Measurements from ENCODE around the gene C9orf72. TPM values are rescaled to one million over a fixed set of nuclear protein-coding genes. Genes with fewer than 3 reads are reported as not detected.

Gene C9orf72
- total and polyA plus RNA-seq, 2 experiments from 2014 or later = 11.6 to 27.8 TPM

DNA sequence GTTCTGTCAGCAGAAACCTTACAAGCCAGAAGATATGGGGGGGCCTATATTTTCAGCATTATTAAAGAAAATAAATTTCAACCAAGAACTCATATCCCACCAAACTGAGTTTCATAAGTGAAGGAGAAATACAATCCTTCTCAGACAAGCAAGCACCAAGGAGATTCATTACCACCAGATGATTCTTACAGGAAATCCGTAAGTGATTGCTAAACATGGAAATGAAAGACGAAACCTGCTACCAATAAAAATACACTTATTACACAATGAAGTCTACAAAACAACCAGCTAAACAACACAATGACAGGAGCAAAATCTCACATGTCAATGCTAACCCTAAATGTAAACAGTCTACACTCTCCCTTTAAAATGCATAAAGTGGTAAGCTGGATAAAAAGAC, 17.8 kb upstream of the C9orf72 start (continued):
- TF ChIP-seq POLR2AphosphoS5 (IDR thresholded peaks at IDR 0.05; ENCODE audit: low read depth) = no peak
- TF ChIP-seq ZNF331 (CRISPR knock-in tag; IDR thresholded peaks at IDR 0.05; ENCODE audit: low read depth) = no peak
- no peak for TF ChIP-seq NANOG (IDR thresholded peaks at IDR 0.05; ENCODE audit: borderline replicate concordance)
- TF ChIP-seq, protein P1, sequence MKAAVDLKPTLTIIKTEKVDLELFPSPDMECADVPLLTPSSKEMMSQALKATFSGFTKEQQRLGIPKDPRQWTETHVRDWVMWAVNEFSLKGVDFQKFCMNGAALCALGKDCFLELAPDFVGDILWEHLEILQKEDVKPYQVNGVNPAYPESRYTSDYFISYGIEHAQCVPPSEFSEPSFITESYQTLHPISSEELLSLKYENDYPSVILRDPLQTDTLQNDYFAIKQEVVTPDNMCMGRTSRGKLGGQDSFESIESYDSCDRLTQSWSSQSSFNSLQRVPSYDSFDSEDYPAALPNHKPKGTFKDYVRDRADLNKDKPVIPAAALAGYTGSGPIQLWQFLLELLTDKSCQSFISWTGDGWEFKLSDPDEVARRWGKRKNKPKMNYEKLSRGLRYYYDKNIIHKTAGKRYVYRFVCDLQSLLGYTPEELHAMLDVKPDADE (IDR thresholded peaks at IDR 0.05) = no peak
- TF ChIP-seq, protein P2, sequence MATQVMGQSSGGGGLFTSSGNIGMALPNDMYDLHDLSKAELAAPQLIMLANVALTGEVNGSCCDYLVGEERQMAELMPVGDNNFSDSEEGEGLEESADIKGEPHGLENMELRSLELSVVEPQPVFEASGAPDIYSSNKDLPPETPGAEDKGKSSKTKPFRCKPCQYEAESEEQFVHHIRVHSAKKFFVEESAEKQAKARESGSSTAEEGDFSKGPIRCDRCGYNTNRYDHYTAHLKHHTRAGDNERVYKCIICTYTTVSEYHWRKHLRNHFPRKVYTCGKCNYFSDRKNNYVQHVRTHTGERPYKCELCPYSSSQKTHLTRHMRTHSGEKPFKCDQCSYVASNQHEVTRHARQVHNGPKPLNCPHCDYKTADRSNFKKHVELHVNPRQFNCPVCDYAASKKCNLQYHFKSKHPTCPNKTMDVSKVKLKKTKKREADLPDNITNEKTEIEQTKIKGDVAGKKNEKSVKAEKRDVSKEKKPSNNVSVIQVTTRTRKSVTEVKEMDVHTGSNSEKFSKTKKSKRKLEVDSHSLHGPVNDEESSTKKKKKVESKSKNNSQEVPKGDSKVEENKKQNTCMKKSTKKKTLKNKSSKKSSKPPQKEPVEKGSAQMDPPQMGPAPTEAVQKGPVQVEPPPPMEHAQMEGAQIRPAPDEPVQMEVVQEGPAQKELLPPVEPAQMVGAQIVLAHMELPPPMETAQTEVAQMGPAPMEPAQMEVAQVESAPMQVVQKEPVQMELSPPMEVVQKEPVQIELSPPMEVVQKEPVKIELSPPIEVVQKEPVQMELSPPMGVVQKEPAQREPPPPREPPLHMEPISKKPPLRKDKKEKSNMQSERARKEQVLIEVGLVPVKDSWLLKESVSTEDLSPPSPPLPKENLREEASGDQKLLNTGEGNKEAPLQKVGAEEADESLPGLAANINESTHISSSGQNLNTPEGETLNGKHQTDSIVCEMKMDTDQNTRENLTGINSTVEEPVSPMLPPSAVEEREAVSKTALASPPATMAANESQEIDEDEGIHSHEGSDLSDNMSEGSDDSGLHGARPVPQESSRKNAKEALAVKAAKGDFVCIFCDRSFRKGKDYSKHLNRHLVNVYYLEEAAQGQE (IDR thresholded peaks at IDR 0.05; ENCODE audit: unreplicated experiment) = no peak
- TF ChIP-seq STAT1 (IDR thresholded peaks at IDR 0.05; ENCODE audit: unreplicated experiment) = no peak
- TF ChIP-seq ZNF114 (CRISPR knock-in tag; IDR thresholded peaks at IDR 0.05) = no peak
- TF ChIP-seq EZH2phosphoT487 (IDR thresholded peaks at IDR 0.05; ENCODE audit: unreplicated experiment) = no peak
- TF ChIP-seq, protein P3, sequence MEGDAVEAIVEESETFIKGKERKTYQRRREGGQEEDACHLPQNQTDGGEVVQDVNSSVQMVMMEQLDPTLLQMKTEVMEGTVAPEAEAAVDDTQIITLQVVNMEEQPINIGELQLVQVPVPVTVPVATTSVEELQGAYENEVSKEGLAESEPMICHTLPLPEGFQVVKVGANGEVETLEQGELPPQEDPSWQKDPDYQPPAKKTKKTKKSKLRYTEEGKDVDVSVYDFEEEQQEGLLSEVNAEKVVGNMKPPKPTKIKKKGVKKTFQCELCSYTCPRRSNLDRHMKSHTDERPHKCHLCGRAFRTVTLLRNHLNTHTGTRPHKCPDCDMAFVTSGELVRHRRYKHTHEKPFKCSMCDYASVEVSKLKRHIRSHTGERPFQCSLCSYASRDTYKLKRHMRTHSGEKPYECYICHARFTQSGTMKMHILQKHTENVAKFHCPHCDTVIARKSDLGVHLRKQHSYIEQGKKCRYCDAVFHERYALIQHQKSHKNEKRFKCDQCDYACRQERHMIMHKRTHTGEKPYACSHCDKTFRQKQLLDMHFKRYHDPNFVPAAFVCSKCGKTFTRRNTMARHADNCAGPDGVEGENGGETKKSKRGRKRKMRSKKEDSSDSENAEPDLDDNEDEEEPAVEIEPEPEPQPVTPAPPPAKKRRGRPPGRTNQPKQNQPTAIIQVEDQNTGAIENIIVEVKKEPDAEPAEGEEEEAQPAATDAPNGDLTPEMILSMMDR (conservative IDR thresholded peaks at IDR 0.05; ENCODE audit: low read depth in 2 of 2) = no peak

DNA sequence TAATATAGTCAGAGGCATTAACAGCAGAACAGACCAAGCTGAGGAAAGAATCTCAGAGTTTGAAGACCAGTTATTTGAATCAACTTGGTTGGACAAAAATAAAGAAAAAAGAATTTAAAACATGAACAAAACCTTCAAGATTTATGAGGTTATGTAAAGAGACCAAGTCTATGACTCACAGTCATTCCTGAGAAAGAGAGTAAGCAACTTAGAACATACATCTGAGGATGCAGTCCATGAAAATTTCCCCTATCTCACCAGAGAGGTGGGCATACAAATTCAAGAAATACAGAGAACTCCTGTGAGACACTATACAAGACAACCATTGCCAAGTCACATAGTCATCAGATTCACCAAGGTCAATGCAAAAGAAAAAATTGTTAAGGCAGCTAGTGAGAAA, 17.4 kb upstream of the C9orf72 start:
- no peaks in the 10 kb centered on the region for H3K36me3 Mint-ChIP-seq (ENCODE audit: low read depth)
- TF ChIP-seq JUNB (IDR thresholded peaks at IDR 0.05; ENCODE audit: unreplicated experiment) (no peak), POLR2AphosphoS5 (IDR thresholded peaks at IDR 0.05; ENCODE audit: low read depth) (no peak), CREB1 (CRISPR knock-in tag; IDR thresholded peaks at IDR 0.05; ENCODE audit: low read depth) (no peak), ZNF331 (CRISPR knock-in tag; IDR thresholded peaks at IDR 0.05; ENCODE audit: low read depth) (no peak), STAT1 (IDR thresholded peaks at IDR 0.05; ENCODE audit: unreplicated experiment) (no peak)
- TF ChIP-seq, protein P2 (IDR thresholded peaks at IDR 0.05; ENCODE audit: unreplicated experiment) = no peak

More for the DNA sequence above, 17.4 kb upstream of the C9orf72 start:
- H3K9me2 ChIP-seq (ENCODE audit: insufficient read depth) = no peaks in the 10 kb centered on the region
- H2AFZ ChIP-seq = no peak overlapping the region
- Mint-ChIP-seq H3K4me3 (no peak overlapping the region), H3K9me3 (no peaks in the 10 kb centered on the region), H3K27ac (no peak overlapping the region), H3K4me1 (no peaks in the 10 kb centered on the region), H3K27me3 (ENCODE audit: insufficient read depth, low read depth, poor library complexity) (peaks cover 3% of the 10 kb centered on the region)
- H4K20me1 ChIP-seq (replicated peaks; ENCODE audit: insufficient read depth) = no peaks in the 10 kb centered on the region
- ATAC-seq (no peak), DNase-seq (ENCODE audit: low spot score) (no peak)
- no peak overlapping the region for H3K4me2 ChIP-seq
- H3K27me3 ChIP-seq (ENCODE audit: insufficient read depth) = no peaks in the 10 kb centered on the region
- H3K4me3 ChIP-seq = no peak overlapping the region
- no peaks in the 10 kb centered on the region for H3F3A ChIP-seq (replicated peaks; ENCODE audit: low read depth)
- no peaks in the 10 kb centered on the region for H3K4me1 ChIP-seq (ENCODE audit: insufficient read depth)
- H3K36me3 ChIP-seq (ENCODE audit: insufficient read depth) = no peaks in the 10 kb centered on the region
- H3K27ac ChIP-seq (ENCODE audit: low read depth) = no peak overlapping the region
- no peaks in the 10 kb centered on the region for H3K79me2 ChIP-seq (replicated peaks; ENCODE audit: insufficient read depth)
